Fibroblast of skin of scalp (primary cell): ENCODE measurements around the gene IGF1R.
A peak's percentile ranks its signal among the peaks of the same experiment; 100 is the strongest.

ENCODE experiments used
- DNase-seq: peaks from one replicate; pipeline ENCODE4 v3.0.0-alpha.2; 2013

IGF1R gene

DNA sequence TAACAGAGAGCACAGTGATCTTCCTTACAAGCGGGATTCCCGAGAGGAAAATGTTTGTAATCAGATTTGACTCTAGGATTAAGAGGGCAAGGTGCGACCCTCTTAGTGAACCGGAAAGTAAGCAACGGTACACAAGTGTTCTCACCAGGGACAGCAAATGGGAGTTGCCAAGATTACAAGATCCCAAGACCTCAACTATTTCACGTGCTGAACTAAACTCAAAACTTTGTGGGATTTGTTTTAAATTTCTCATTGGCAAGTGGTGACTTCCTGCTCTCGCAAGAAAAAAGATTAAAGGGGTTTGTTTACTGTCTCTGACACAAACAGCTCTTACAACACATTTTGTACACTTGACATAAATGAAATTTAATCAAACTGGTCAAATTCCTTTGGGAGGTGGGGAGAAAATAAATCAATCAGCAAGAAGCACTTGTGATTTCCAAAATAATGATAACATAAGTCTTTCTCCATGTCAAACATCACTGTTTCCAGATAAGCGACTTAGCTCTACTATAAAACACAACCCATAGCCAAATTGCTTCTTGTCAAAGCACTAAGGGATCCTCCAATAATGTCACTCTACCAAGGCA, 361.5 kb downstream of the IGF1R start:
- no peak for DNase-seq

DNA sequence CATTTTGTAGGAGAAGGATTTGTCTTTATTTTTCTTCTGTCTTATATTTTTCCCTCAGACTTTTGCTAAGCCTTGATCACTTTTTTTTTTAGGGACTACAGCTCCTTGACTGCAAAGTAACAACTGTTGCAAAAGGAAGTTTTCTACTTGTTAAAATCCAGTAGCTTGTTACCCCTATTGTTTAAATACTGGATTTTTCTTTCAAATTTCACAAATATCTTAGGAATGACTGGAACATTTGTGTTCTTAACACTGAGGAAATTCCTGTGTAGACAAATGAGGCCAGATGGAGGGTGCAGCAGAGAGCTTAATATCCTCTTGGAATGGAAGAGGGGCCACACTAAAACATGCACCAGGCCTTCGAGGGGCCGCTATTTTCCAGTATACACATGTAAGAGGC, 362.4 kb downstream of the IGF1R start:
- DNase-seq: peak; percentile 48
